IMR-90 (cell line): ENCODE results near the gene PTPRN2. TPM values are rescaled to one million over a fixed set of nuclear protein-coding genes. Genes with fewer than 3 reads are reported as not detected.

Experiments
- ATAC-seq: fragments of 200-7000 bp; cut with Tn5 transposase; 2 replicates; pipeline ENCODE4 v1.9.1; 2020; ENCODE audit warnings: low read depth, mild to moderate bottlenecking, moderate library complexity
- BruUV-seq: library from RNA; stranded (reverse); fragments of 400-500 nt; replicated peaks from 2 replicates; lab custom pipeline; 2021; lab: Mats Ljungman, UMichigan
- CTCF ChIA-PET: fragments of 300-600 bp; formaldehyde crosslinking; extraction: SDS; loops from one replicate; lab custom pipeline; 2021; ENCODE audit warnings: antibody characterized with exemption; lab: Yijun Ruan, JAX
- POLR2A ChIA-PET: fragments of 300-600 bp; sonication (Branson Sonifier 250); formaldehyde crosslinking; loops from one replicate; lab custom pipeline; 2022; ENCODE audit warnings: antibody characterized with exemption; ENCODE audit not compliant: unreplicated experiment; lab: Charles Lee
- DNase-seq: peaks from one replicate; pipeline ENCODE4 v3.0.0; 2013
- H2AFZ ChIP-seq: replicated peaks from 2 replicates; pipeline ENCODE3; 2013; ENCODE audit warnings: low read length, mild to moderate bottlenecking; ENCODE audit not compliant: poor library complexity
- H2AK5ac ChIP-seq: 2 replicates; pipeline ENCODE4 v1.6.1; 2013; ENCODE audit warnings: low read depth, low read length, inconsistent platforms
- H2AK9ac ChIP-seq: replicated peaks from 2 replicates; pipeline ENCODE3; 2013; ENCODE audit warnings: mild to moderate bottlenecking, low read depth, low read length, moderate library complexity; ENCODE audit not compliant: poor library complexity
- H2BK120ac ChIP-seq: 2 replicates; pipeline ENCODE4 v1.6.1; 2013; ENCODE audit warnings: low read depth, low read length, inconsistent platforms
- H2BK15ac ChIP-seq: 3 replicates; pipeline ENCODE4 v1.6.1; 2013; ENCODE audit warnings: low read depth, low read length, inconsistent platforms
- H2BK20ac ChIP-seq: 2 replicates; pipeline ENCODE4 v1.6.1; 2013; ENCODE audit warnings: low read depth, mild to moderate bottlenecking, inconsistent platforms, low read length, moderate library complexity
- H2BK5ac ChIP-seq: 2 replicates; pipeline ENCODE4 v1.6.1; 2013; ENCODE audit warnings: mild to moderate bottlenecking, low read depth, low read length, inconsistent platforms; ENCODE audit not compliant: poor library complexity, severe bottlenecking
- H3K14ac ChIP-seq: replicated peaks from 2 replicates; pipeline ENCODE4 v1.6.1; 2013; ENCODE audit warnings: low read depth, low read length, inconsistent platforms
- H3K18ac ChIP-seq: 2 replicates; pipeline ENCODE4 v1.6.1; 2013; ENCODE audit warnings: low read depth, low read length, control low read depth
- H3K23ac ChIP-seq: 2 replicates; pipeline ENCODE4 v1.6.1; 2013; ENCODE audit warnings: low read depth, low read length, inconsistent platforms
- H3K27ac ChIP-seq: 2 replicates; pipeline ENCODE4 v1.5.1; 2013; ENCODE audit warnings: mild to moderate bottlenecking, control low read depth, low read length; ENCODE audit not compliant: insufficient read depth
- H3K27me3 ChIP-seq: 2 replicates; pipeline ENCODE4 v1.6.1; 2013; ENCODE audit warnings: low read length; ENCODE audit not compliant: control insufficient read depth, insufficient read depth
- H3K36me3 ChIP-seq: 2 replicates; pipeline ENCODE4 v1.6.1; 2013; ENCODE audit warnings: low read length, mixed read lengths; ENCODE audit not compliant: control insufficient read depth, insufficient read depth
- H3K4ac ChIP-seq: 2 replicates; pipeline ENCODE4 v1.6.1; 2013; ENCODE audit warnings: low read depth, low read length, inconsistent platforms
- H3K4me1 ChIP-seq: 2 replicates; pipeline ENCODE4 v1.6.1; 2013; ENCODE audit warnings: low read length, mixed read lengths; ENCODE audit not compliant: control insufficient read depth, insufficient read depth
- H3K4me2 ChIP-seq: 2 replicates; pipeline ENCODE4 v1.6.1; 2013; ENCODE audit warnings: low read depth, mild to moderate bottlenecking, control low read depth, low read length, moderate library complexity
- H3K4me3 ChIP-seq: 2 replicates; pipeline ENCODE4 v1.5.1; 2013; ENCODE audit warnings: low read depth, mild to moderate bottlenecking, control low read depth, low read length, moderate library complexity; ENCODE audit not compliant: insufficient read depth
- H3K56ac ChIP-seq: 2 replicates; pipeline ENCODE4 v1.6.1; 2013; ENCODE audit warnings: low read length, inconsistent platforms; ENCODE audit not compliant: insufficient read depth; ENCODE audit errors: extremely low read depth
- H3K79me1 ChIP-seq, 2 experiments: 2 replicates each; pipeline ENCODE4 v1.6.1; 2013; ENCODE audit warnings: low read length in 2 of 2, inconsistent platforms in 1 of 2, low read depth in 1 of 2
- H3K9ac ChIP-seq: 2 replicates; pipeline ENCODE4 v1.6.1; 2013; ENCODE audit warnings: low read depth, low read length, control low read depth
- H3K9me1 ChIP-seq: 2 replicates; pipeline ENCODE4 v1.6.1; 2013; ENCODE audit warnings: low read length, inconsistent platforms; ENCODE audit not compliant: insufficient read depth
- H3K9me3 ChIP-seq: 2 replicates; pipeline ENCODE4 v1.6.1; 2013; ENCODE audit warnings: low read length; ENCODE audit not compliant: control insufficient read depth, insufficient read depth
- H4K20me1 ChIP-seq: 2 replicates; pipeline ENCODE4 v1.6.1; 2013; ENCODE audit warnings: low read length, inconsistent platforms; ENCODE audit not compliant: insufficient read depth
- H4K5ac ChIP-seq: 2 replicates; pipeline ENCODE4 v1.6.1; 2013; ENCODE audit warnings: mild to moderate bottlenecking, low read depth, low read length, control low read depth
- H4K8ac ChIP-seq, 2 experiments: 2 replicates each; pipeline ENCODE4 v1.6.1; 2013; ENCODE audit warnings: low read depth in 2 of 2, low read length in 2 of 2, control low read depth in 1 of 2, inconsistent platforms in 1 of 2
- H4K91ac ChIP-seq: 2 replicates; pipeline ENCODE4 v1.6.1; 2013; ENCODE audit warnings: low read depth, low read length, inconsistent platforms; ENCODE audit not compliant: insufficient read depth
- CTCF ChIP-seq: conservative IDR thresholded peaks from 2 replicates; pipeline ENCODE4 v1.5.1; 2012; ENCODE audit warnings: mild to moderate bottlenecking, low read depth, low read length, improper control_type of control experiment
- WGBS, 2 experiments: methylation state at CpG; one replicate each; pipeline versions ENCODE4 v1.1.5 to v1.1.7; 2013; ENCODE audit warnings: missing lambda C conversion rate in 2 of 2; ENCODE audit not compliant: insufficient read length in 1 of 2; ENCODE audit errors: extremely low coverage in 2 of 2; 5-methylcytosine and 5-hydroxymethylcytosine counted together
- dilution Hi-C: fragments of 300-500 bp; cut with HindIII; formaldehyde crosslinking; loops from one replicate; pipeline ENCODE4 v1.14.3; 2018; ENCODE audit warnings: low sequenced_read_pairs; ENCODE audit not compliant: unreplicated experiment
- in situ Hi-C: fragments of 300-500 bp; cut with MboI; formaldehyde crosslinking; loops from 3 replicates; pipeline ENCODE4 v1.14.3; 2019; ENCODE audit warnings: low sequenced_read_pairs, inconsistent platforms, mixed read lengths
- intact Hi-C: fragments of 100-400 bp; cut with micrococcal nuclease; formaldehyde crosslinking; loops from 2 replicates; pipeline ENCODE4 v1.10.0; 2022
- polyA plus RNA-seq, 3 experiments: library from polyadenylated mRNA; depleted of rRNA; stranded (reverse); fragments of >200 nt; gene quantifications; 2 replicates each; pipeline ENCODE4 v1.2.3, GENCODE V29; 2012; ENCODE audit warnings: low replicate concordance in 1 of 3
- total RNA-seq: library from RNA; depleted of rRNA; stranded (reverse); fragments of >200 nt; gene quantifications from 2 replicates; pipeline ENCODE4 v1.2.3, GENCODE V29; 2012

The PTPRN2 gene
- total and polyA plus RNA-seq, 2 of the 4 experiments (the other 2 are of a cell fraction) = 0.03 TPM; not detected in 1

GRCh38 chr7:158484801-158485531 is 102.7 kb downstream of the PTPRN2 start:
- DNase-seq = no peak
- no peak overlapping the region for H3K9ac ChIP-seq
- H2AK9ac ChIP-seq = no peak overlapping the region
- BruUV-seq = no TSS peak
- no peak overlapping the region for H3K4me3 ChIP-seq
- in situ Hi-C loops (no loop called here), intact Hi-C loops (no loop called here), dilution Hi-C loops (no loop called here)
- no peak overlapping the region for H4K91ac ChIP-seq
- peak overlapping the region; percentile 58 for H2AFZ ChIP-seq
- no peak overlapping the region for H3K56ac ChIP-seq
- 81% methylated on average over 22 of the region's 50 CpGs; no CpG with 5 or more reads in 1 of the 2 experiments for WGBS, 2 experiments
- H3K27me3 ChIP-seq = no peaks in the 10 kb centered on the region
- H3K18ac ChIP-seq = no peak overlapping the region
- H3K4me2 ChIP-seq = no peak overlapping the region
- no peak overlapping the region for H4K8ac ChIP-seq
- no peak overlapping the region for H2AK5ac ChIP-seq
- H3K27ac ChIP-seq = no peak overlapping the region
- no peaks in the 10 kb centered on the region for H3K36me3 ChIP-seq
- ChIA-PET CTCF (no interaction called here), POLR2A (no interaction called here)
- no peak overlapping the region for H2BK120ac ChIP-seq
- no peak for TF ChIP-seq CTCF
- no peaks in the 10 kb centered on the region for H4K20me1 ChIP-seq
- no peak overlapping the region for H2BK15ac ChIP-seq
- H3K4ac ChIP-seq = no peak overlapping the region
- no peaks in the 10 kb centered on the region for H3K9me1 ChIP-seq
- no peak overlapping the region for H2BK20ac ChIP-seq
- no peaks in the 10 kb centered on the region for H3K4me1 ChIP-seq
- no peak overlapping the region for H3K14ac ChIP-seq
- H4K5ac ChIP-seq = no peak overlapping the region
- H3K23ac ChIP-seq = no peak overlapping the region
- no peaks in the 10 kb centered on the region for H3K79me1 ChIP-seq
- no peak for ATAC-seq
- H2BK5ac ChIP-seq = no peak overlapping the region
- H3K9me3 ChIP-seq = peaks cover 49% of the 10 kb centered on the region
